Testis (tissue), 3 donors: ENCODE data around the gene ARIH1. TPM values are rescaled to one million over a fixed set of nuclear protein-coding genes. Genes with fewer than 3 reads are reported as not detected.

Experiments used
- DNase-seq: peaks from one replicate; pipeline ENCODE4 v3.0.0-alpha.2; 2019
- H3K27ac ChIP-seq, 2 donors: fragments of 200-600 bp; sonication (generic); one replicate each; pipeline ENCODE4 v1.5.1; 2019
- H3K27me3 ChIP-seq: fragments of 200-600 bp; sonication (generic); one replicate; pipeline ENCODE4 v1.5.1; 2019
- H3K36me3 ChIP-seq: fragments of 200-600 bp; sonication (generic); one replicate; pipeline ENCODE4 v1.5.1; 2017; ENCODE audit warnings: low read depth; ENCODE audit errors: missing control alignments
- H3K4me1 ChIP-seq: fragments of 200-600 bp; sonication (generic); one replicate; pipeline ENCODE4 v1.5.1; 2019
- H3K4me3 ChIP-seq, 2 donors: fragments of 200-600 bp; sonication (generic); one replicate each; pipeline ENCODE4 v1.5.1; 2017 to 2019
- H3K9me3 ChIP-seq: fragments of 200-600 bp; sonication (generic); one replicate; pipeline ENCODE4 v1.5.1; 2017
- POLR2A ChIP-seq: fragments of 450-650 bp; IDR thresholded peaks from one replicate; pipeline ENCODE4 v1.6.1; 2017; ENCODE audit warnings: antibody characterized with exemption, mild to moderate bottlenecking, moderate library complexity
- WGBS, 2 donors: methylation state at CpG; one replicate each; pipeline ENCODE4 v1.1.5; 2018; 5-methylcytosine and 5-hydroxymethylcytosine counted together
- intact Hi-C: fragments of 100-400 bp; cut with DNase I; formaldehyde crosslinking; loops from one replicate; pipeline ENCODE4 v1.15.1; 2023; ENCODE audit warnings: low total_unique reads
- polyA plus RNA-seq: library from polyadenylated mRNA; stranded (reverse); fragments of 350-450 nt; fragmentation: Illumina TruSeq; extraction: RNeasy Lipid Tissue Mini Kit (QIAGEN cat#74804); gene quantifications from one replicate; pipeline ENCODE4 v1.2.3, GENCODE V29; 2014; ENCODE audit warnings: low read depth, low replicate concordance; ENCODE audit not compliant: insufficient read depth
- total RNA-seq, 2 donors: library from RNA; depleted of rRNA; stranded (reverse); fragments of >200 nt; gene quantifications; one replicate each; pipeline ENCODE4 v1.2.3, GENCODE V29; 2016
- TF ChIP-seq, protein P1 (sequence below), 3 experiments: fragments of 450-650 bp in 2 of 3; fragments of 200-600 bp in 1 of 3; sonication (generic) in 1 of 3; IDR thresholded peaks; one replicate each; pipeline ENCODE4 v1.5.1; 2016 to 2019; ENCODE audit warnings: antibody characterized with exemption in 3 of 3, mild to moderate bottlenecking in 2 of 3, moderate library complexity in 1 of 3

ARIH1 gene
- total and polyA plus RNA-seq, 3 donors from 2014 or later: 97.8 to 221 (median 113) TPM

DNA sequence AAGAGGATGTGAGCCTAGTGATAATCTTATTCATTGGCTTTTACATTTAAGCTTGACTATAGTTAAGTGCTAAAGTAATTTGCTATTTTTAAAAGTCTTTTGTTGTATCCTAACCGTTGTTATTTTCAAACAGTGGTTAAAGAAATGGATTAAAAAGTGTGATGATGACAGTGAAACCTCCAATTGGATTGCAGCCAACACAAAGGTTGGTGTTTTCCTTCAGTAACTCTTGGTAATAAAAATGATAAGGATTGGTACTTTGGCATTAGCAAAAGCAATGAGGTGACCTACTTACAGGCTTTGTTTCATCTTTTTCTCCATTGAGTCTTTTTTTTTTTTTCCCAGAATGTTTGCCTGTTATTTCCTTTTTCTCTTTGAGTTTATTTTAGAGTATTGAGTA, 92.8 kb downstream of the ARIH1 start:
- no peak for TF ChIP-seq POLR2A
- TF ChIP-seq, protein P1, sequence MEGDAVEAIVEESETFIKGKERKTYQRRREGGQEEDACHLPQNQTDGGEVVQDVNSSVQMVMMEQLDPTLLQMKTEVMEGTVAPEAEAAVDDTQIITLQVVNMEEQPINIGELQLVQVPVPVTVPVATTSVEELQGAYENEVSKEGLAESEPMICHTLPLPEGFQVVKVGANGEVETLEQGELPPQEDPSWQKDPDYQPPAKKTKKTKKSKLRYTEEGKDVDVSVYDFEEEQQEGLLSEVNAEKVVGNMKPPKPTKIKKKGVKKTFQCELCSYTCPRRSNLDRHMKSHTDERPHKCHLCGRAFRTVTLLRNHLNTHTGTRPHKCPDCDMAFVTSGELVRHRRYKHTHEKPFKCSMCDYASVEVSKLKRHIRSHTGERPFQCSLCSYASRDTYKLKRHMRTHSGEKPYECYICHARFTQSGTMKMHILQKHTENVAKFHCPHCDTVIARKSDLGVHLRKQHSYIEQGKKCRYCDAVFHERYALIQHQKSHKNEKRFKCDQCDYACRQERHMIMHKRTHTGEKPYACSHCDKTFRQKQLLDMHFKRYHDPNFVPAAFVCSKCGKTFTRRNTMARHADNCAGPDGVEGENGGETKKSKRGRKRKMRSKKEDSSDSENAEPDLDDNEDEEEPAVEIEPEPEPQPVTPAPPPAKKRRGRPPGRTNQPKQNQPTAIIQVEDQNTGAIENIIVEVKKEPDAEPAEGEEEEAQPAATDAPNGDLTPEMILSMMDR (IDR thresholded peaks at IDR 0.05): no peak
- intact Hi-C loops: no loop called here
- DNase-seq: no peak

DNA sequence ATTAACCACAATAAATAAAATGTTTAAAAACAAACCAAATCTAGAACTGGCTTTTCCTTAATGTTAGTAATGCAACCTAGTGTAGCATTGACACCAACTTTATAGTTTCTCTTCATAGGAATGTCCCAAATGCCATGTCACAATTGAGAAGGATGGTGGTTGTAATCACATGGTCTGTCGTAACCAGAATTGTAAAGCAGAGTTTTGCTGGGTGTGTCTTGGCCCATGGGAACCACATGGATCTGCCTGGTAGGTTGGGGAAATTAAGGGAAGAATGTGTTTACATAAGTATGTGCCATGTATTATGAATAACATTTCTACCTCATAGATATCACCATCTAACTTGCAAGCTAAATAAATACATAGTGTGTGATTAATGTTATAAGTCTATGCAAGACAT, 95.9 kb downstream of the ARIH1 start:
- TF ChIP-seq, protein P1 (IDR thresholded peaks at IDR 0.05): no peak
- TF ChIP-seq POLR2A: no peak
- no peaks in the 10 kb centered on the region for H3K9me3 ChIP-seq
- no peak overlapping the region for H3K4me3 ChIP-seq
- WGBS, 2 donors: 97 to 100% methylated on average over 1 of the region's 1 CpG
- no peak for DNase-seq
- intact Hi-C loops: no loop called here
- no peak overlapping the region for H3K27ac ChIP-seq
- H3K4me1 ChIP-seq: no peaks in the 10 kb centered on the region
- H3K27me3 ChIP-seq: no peaks in the 10 kb centered on the region
- H3K36me3 ChIP-seq: no peaks in the 10 kb centered on the region

More for the DNA sequence above, 92.8 kb downstream of the ARIH1 start:
- WGBS, 2 donors: 58 to 72% methylated on average over 1 of the region's 1 CpG
- H3K27me3 ChIP-seq: no peaks in the 10 kb centered on the region
- no peak overlapping the region for H3K27ac ChIP-seq
- H3K4me1 ChIP-seq: no peaks in the 10 kb centered on the region
- H3K4me3 ChIP-seq: no peak overlapping the region
- no peaks in the 10 kb centered on the region for H3K36me3 ChIP-seq
- H3K9me3 ChIP-seq: no peaks in the 10 kb centered on the region

DNA sequence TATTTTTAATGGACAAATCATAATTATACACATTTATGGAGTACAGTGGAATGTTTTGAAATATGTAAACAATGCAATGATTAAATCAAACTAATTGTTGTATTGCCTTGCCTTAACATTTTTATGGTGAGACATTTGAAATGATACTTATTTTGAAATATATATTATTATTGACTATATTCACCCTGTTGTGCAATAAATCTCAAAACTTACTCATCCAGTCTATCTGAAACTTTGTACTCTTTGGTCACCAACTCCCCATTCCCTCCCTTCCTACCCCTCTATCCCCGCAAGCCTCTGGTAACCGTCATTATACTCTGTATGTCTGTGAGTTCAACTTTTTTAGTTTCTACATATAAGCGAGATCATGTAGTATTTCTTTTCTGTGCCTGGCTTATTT, 105.7 kb downstream of the ARIH1 start:
- Histone ChIP-seq H3K27ac (no peak overlapping the region), H3K4me3 (no peak overlapping the region), H3K4me1 (no peaks in the 10 kb centered on the region), H3K36me3 (no peaks in the 10 kb centered on the region), H3K27me3 (no peaks in the 10 kb centered on the region), H3K9me3 (no peaks in the 10 kb centered on the region)
- no peak for DNase-seq
- 93 to 94% methylated on average over 3 of the region's 3 CpGs for WGBS, 2 donors
- TF ChIP-seq POLR2A: no peak
- TF ChIP-seq, protein P1 (IDR thresholded peaks at IDR 0.05): no peak
- intact Hi-C loops: no loop called here

DNA sequence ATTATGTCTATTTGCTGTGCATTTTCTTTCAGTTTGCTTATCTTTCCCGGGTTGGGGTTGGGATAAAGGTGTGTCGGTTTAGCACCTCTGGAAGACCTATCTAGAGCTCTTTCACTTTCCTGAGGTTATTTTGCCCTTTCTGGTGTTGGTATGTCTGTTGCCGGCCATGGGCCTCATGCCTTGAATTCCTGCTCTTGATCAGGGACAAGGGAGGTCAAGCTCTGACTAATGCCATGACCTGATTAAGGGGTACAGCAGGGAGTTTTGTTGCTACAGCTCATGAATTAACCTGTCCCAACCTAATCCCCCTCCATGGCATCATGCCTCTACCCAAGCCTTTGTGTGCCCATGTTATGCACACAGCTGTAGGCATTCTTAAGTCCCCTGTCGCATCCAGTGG, 109.9 kb downstream of the ARIH1 start:
- Histone ChIP-seq H3K36me3 (no peaks in the 10 kb centered on the region), H3K4me3 (no peak overlapping the region), H3K27me3 (no peaks in the 10 kb centered on the region), H3K4me1 (no peaks in the 10 kb centered on the region), H3K27ac (no peak overlapping the region), H3K9me3 (no peaks in the 10 kb centered on the region)
- intact Hi-C loops: no loop called here
- WGBS, 2 donors: 73 to 75% methylated on average over 4 of the region's 4 CpGs
- DNase-seq: no peak
- TF ChIP-seq, protein P1 (IDR thresholded peaks at IDR 0.05): no peak
- TF ChIP-seq POLR2A: no peak

DNA sequence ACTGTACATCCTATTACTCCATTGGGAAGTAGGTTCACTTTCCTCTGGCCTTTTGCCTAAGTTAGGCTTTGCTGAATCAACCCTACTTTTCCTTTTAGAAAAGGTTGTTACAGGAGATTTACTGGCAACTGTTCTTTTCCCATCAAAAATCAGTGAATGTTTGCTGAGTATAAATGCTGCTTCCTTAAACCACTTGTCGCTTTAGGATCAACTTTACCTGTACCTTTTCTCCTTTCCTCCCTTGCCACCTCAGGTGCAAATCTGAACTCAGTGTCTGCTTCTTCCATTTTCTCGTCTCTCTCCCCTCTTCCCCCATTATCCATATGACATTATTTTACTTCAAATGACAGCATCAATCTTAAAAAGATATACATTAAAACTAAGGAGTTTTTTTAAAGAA, 110.9 kb downstream of the ARIH1 start:
- H3K4me3 ChIP-seq: no peak overlapping the region
- no peak for DNase-seq
- H3K36me3 ChIP-seq: no peaks in the 10 kb centered on the region
- TF ChIP-seq, protein P1 (IDR thresholded peaks at IDR 0.05): no peak
- TF ChIP-seq POLR2A: no peak
- no peaks in the 10 kb centered on the region for H3K9me3 ChIP-seq
- no peak overlapping the region for H3K27ac ChIP-seq
- intact Hi-C loops: no loop called here
- H3K27me3 ChIP-seq: no peaks in the 10 kb centered on the region
- H3K4me1 ChIP-seq: no peaks in the 10 kb centered on the region
- WGBS, 2 donors: 92% methylated on average over 2 of the region's 2 CpGs
